HG03175 (cell line): ENCODE measurements around the gene SLC5A8.
"Not testable (repeated sequence)": the region's sequence is repeated elsewhere in the genome, so short reads cannot be mapped to it uniquely, and the experiment has no call there.

Source experiments
- ATAC-seq: cut with Tn5 transposase; IDR thresholded peaks from one replicate; pipeline ENCODE4 v1.9.1; 2021; ENCODE audit warnings: mild to moderate bottlenecking, moderate library complexity; ENCODE audit not compliant: unreplicated experiment

Gene SLC5A8

DNA sequence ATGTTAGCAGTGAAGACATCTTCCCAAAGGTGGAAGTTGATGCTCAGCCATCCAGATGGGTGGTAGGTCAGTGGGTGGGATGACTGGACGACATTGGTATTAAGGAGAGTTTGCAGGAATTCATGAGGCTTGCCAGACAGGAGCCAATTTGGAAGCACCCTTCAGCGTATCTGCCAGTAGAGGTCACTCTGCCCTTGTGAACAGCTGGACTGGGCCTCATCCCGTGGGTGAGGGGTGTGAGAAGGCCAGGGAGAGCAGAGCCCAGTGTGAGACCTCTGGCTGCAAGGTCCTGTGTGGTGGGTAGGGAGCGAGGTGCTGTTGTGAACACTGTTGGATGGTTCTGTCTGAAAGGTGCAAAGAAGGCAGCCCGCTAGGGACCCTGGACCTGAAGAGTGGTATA lies 37.7 kb downstream of the SLC5A8 start:
- no peak for ATAC-seq

DNA sequence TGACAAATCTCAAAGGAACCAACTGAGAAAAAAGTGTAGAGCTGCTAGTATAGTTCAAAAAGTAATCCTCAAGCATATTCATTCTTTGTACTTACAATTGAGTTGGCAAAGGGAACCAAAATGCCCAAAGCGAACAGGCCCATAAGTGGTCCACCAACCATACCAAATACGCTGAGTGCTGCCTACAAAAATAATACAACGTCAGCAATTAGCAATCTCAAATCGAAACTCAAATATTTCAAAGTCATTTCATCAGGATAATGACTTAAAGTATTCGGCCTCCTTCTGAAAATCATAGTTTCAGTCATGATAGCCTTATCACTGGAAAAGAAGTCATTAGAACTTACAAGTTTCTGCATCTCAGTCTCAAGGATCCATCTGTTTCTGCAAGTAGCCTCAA lies 42.0 kb downstream of the SLC5A8 start:
- no peak for ATAC-seq

DNA sequence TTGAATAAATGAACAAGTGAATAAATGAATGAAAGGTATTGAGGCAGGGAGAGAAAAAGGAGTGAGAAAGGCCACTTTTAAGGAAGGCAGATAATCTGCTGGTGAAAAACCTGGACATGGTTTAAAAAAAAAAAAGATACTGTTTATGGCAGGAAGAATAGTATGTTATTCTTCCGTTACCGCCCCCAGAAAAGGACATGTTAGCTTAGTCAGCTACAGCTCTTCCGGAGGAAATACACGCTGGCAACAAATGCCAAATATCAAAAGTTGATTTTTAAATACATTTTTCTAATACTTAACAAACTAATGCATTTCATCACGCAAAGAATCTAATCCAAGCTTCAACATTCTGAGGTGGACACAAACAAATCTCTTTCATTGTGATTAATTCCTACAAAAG lies 43.2 kb downstream of the SLC5A8 start:
- no peak for ATAC-seq

DNA sequence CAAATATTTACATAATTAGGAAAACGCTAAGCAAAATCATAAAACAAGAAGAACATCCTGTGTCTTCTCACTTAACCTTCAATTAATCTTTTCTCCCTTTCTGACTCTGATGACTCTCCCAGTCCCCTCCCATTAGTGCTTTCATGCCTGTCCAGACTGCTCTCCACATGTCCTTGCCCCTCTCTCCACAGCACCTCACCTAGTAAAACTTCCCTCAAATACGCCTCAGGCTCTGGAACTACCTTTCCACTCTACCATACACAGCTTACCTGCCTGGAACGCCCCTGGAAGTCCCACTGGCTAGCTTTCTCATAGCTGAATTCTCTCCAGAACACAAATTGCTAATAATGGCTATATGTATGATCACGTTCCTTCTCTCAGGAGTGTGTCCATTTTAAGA lies 44.7 kb downstream of the SLC5A8 start:
- no peak for ATAC-seq

DNA sequence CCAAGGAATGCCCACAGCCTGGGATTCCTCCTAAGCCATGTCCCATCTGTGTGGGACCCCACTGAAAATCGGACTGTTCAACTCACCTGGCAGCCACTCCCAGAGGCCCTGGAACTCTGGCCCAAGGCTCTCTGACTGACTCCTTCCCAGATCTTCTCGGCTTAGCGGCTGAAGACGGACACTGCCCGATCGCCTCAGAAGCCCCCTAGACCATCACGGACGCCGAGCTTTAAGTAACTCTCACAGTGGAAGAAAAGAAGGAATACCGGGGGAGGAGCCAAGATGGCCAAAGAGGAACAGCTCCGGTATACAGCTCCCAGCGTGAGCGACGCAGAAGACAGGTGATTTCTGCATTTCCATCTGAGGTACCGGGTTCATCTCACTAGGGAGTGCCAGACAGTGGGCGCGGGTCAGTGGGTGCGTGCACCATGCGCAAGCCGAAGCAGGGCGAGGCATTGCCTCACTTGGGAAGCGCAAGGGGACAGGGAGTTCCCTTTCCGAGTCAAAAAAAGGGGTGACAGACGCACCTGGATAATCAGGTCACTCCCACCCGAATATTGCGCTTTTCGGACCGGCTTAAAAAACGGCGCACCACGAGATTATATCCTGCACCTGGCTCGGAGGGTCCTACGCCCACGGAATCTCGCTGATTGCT lies 64.1 kb downstream of the SLC5A8 start:
- ATAC-seq = not testable (repeated sequence)

DNA sequence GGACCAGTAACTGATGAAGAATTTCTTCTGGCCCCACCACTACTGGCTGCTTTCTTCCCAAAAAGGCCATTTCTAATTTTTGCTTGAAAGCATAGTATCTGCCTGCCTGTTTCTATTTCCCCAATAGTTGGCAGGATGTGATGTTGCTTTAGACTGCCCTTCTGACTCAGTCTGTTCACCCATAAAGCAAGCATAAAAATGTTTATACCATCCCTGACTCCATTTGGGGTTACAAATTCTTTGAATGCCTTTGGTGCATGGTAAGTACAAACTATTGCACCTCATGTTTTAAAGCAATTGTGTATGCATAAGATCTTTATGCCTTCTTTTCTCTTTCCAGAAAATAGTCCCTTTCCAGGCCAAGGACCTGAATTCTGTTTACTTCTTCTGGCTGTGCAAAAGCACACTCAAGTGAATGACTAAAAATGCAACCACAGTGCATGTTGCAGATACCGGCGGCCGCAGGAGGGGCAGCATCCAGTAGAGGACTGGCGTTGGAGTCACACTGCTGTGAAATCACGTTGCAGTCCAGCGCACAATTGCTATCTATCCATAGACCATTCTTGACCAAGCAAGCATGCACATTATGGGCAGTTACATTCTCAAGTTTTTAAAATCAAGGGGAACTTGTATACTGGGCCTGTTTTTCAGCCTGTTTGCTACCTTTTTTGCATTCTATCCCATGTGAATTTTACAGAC lies 82.4 kb downstream of the SLC5A8 start:
- no peak for ATAC-seq

DNA sequence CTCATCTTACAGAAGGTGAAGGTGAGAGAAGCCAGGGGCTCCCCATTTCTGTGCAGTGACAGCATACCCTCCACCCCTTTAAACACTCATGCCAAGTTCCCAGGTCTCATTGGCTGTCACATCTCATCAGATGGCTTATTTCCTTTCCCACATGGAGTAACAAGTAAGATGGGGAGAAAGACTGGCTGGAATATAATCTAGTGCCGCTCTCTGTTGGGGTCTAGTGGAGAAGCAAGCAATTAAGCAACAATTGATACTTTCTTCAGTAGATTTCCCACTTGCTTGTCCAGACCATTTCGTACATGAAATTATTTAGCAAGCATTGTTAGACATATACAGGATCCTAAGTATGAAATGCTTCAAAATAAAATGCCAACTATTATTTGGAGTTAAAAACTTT lies 92.2 kb downstream of the SLC5A8 start:
- no peak for ATAC-seq

DNA sequence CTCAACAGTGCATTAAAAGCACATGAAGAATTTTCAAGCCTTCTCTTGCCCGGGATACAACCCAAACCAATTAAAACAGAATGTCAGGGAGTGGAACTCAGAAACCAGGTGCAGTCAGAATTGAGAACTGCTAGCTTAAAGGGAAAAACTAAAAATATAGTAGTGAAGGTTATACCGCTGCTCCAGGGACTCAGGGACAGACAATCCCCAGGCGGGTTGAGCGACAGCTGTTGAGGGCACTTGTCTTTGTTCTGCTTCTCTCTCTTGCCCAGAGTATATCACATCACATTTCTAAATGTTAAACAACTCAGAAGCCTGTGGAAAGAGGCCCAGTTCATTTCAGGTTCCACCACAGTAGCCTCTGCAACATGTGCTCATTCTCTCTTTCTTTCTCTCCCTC lies 93.1 kb downstream of the SLC5A8 start:
- no peak for ATAC-seq

DNA sequence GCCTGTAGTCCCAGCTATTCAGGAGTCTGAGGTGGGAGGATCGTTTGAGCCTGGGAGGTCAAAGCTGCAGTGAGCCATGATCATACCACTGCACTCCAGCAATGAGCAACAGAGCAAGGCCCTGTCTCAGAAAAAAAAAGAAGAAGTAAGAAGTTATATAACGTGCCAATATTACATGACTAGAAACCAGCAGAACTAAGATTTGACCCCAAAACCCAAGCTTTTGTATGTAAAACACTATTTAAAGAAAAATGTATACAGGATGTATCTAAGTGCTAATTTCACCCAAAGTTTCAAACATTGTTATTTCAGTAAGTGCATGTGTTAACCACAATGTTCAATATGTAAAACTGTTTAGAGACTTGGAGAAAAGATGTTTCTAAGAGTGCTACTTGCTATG lies 94.7 kb downstream of the SLC5A8 start:
- peak; percentile 66 for ATAC-seq

DNA sequence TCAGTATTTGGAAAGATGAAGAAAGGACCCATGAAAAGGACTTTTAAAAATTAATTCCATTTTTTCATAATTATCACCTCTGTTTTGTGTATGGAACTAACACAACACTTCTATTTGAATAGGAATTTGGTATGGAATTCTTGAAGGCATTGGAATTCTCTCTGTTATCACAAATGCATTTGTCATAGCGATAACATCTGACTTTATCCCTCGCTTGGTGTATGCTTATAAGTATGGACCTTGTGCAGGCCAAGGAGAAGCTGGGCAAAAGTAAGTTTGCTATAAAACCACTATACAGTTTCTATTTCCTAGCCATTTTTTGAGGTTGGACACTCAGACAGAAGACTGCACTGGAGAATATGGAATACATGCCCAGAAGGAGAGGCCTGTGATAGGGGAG lies 98.6 kb downstream of the SLC5A8 start:
- no peak for ATAC-seq

DNA sequence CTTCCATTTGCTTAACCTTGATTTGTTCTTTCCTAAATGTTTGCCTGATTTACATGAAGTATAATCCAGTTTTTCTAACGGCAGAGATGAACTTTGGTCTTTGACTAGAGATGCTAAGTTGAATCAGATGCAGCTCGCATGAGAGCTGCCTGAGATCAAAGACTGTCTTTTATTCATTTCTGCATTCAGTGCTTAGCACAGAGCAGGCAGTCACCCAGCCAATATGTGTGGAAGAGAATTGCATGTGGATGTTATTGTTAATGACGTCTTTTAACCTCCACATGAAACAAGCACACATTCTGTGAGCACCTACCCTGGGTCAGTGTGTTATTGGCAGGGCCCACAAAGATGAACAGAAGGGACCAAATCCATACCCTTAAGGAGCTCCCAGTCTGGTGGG lies 99.2 kb downstream of the SLC5A8 start:
- ATAC-seq = no peak

DNA sequence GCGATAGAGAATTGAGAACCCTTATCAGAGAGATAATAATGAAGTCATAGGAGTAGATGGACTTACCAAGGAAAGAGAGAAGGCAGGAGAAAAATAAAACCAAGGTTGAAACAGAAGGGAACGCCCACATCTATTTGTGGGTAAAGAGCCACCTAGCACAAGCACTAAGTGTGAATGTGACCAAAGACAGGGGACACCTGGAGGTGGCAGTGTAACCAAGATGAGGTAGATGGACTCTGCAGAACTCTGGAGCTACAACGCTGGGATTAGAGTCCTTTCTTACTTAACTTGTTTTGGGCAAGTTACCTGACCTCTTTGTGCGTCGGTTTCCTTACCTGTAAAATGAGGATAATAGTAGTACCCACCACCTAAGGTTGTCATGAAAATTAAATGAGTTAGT lies 101.9 kb downstream of the SLC5A8 start:
- no peak for ATAC-seq

DNA sequence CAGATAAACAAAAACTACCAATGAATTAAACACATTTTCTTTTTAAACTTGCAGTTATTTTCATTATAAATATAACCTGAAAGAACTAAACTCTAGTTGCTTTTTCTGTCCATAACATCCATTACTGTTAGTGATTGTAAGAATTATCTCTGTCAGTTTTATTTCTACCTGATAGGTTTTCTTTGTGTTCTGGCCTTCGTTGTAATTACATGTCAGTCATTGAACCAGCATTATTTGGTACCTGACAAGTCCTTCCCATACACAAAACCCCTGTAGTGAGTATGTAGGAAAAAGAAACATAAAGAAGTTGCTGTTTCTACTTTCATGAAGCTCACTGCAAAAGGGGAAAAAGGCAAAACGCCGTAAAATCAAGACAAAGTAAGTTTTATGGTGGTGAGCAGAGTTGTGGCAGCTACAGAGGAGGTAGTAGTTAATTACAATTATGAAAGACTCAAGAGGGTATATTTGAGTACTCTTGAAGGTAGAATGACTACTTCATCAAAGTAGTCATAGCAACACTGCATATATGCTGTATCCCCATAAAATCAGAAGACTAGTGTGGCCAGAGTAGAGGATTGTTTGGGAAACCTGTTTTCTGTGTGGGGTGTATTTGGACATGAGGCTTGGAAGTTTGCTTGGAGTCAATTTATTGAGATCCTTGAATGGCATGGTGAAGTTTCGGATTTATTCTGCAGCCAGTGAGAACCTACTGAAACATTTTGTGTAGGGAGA lies 102.8 kb downstream of the SLC5A8 start:
- ATAC-seq = no peak
